H1 (cell line): ENCODE data around the gene CFAP100. TPM values are rescaled to one million over a fixed set of nuclear protein-coding genes. Genes with fewer than 3 reads are reported as not detected.

Experiments
- E2F6 ChIP-seq: IDR thresholded peaks from 2 replicates; pipeline ENCODE4 v1.6.1; 2012; ENCODE audit warnings: inconsistent platforms
- polyA plus RNA-seq, 7 experiments: library from polyadenylated mRNA; depleted of rRNA in 3 of 7; stranded (reverse) in 5 of 7; unstranded in 2 of 7; fragments of >200 nt in 5 of 7; fragments of 200-250 nt in 2 of 7; gene quantifications; 1 replicate in 5 of 7; 2 replicates in 1 of 7; 4 replicates in 1 of 7; pipeline versions ENCODE4 v1.2.1 to v1.2.3, GENCODE V29; 2011 to 2013; ENCODE audit warnings: missing spikeins in 2 of 7, mixed read lengths in 2 of 7
- total RNA-seq: library from RNA; stranded (reverse); fragmentation: NEBNext Ultra II Directional; extraction: Animal tissue kit (Norgen Biotek cat#: 25700); gene quantifications from 2 replicates; pipeline ENCODE4 v1.2.1, GENCODE V29; 2021

The CFAP100 gene
- total and polyA plus RNA-seq, 2 of the 8 experiments (the other 6 are each of a cell fraction or from before 2014, with no cell fraction given) = 0.17 TPM; not detected in 1

GRCh38 chr3:126378341-126378751 is 16.4 kb upstream of the CFAP100 start (continued):
- TF ChIP-seq E2F6 = no peak
